HG03095 (cell line): ENCODE data around the gene PRKAR1B.

Experiments used
- ATAC-seq: cut with Tn5 transposase; IDR thresholded peaks from one replicate; pipeline ENCODE4 v1.9.1; 2021; ENCODE audit warnings: moderate library complexity; ENCODE audit not compliant: unreplicated experiment

Gene PRKAR1B

GRCh38 chr7:727104-727805 lies at the start of gene PRKAR1B:
PRKAR1B (minus strand) TSS chr7:727281; CDS start chr7:711505, 15,776 bp downstream.
- ATAC-seq, result peak; percentile 35

- ATAC-seq, result no peak
Observed at GRCh38 chr7:776381-776780, 49.3 kb upstream of the PRKAR1B start.

- no peak for ATAC-seq
Observed at GRCh38 chr7:774161-775109, 47.4 kb upstream of the PRKAR1B start.

GRCh38 chr7:773622-773915 lies 46.5 kb upstream of the PRKAR1B start:
- no peak for ATAC-seq

- no peak for ATAC-seq
Observed at GRCh38 chr7:772861-773621, 46.0 kb upstream of the PRKAR1B start.

GRCh38 chr7:772392-772791 lies 45.3 kb upstream of the PRKAR1B start:
- ATAC-seq, result no peak

- ATAC-seq, result no peak
Observed at GRCh38 chr7:772005-772294, 44.9 kb upstream of the PRKAR1B start.

GRCh38 chr7:771234-772004 lies 44.3 kb upstream of the PRKAR1B start:
- no peak for ATAC-seq

GRCh38 chr7:770741-771166 lies 43.7 kb upstream of the PRKAR1B start:
- no peak for ATAC-seq

GRCh38 chr7:770336-770735 lies 43.3 kb upstream of the PRKAR1B start:
- ATAC-seq, result no peak

- ATAC-seq, result no peak
Observed at GRCh38 chr7:768881-769504, 41.9 kb upstream of the PRKAR1B start.

- no peak for ATAC-seq
Observed at GRCh38 chr7:767941-768731, 41.1 kb upstream of the PRKAR1B start.

- no peak for ATAC-seq
Observed at GRCh38 chr7:767580-767940, 40.5 kb upstream of the PRKAR1B start.

GRCh38 chr7:765383-765782 lies 38.3 kb upstream of the PRKAR1B start:
- ATAC-seq, result no peak

- no peak for ATAC-seq
Observed at GRCh38 chr7:763762-764161, 36.7 kb upstream of the PRKAR1B start.

- ATAC-seq, result no peak
Observed at GRCh38 chr7:762885-763284, 35.8 kb upstream of the PRKAR1B start.

GRCh38 chr7:761631-762030 lies 34.5 kb upstream of the PRKAR1B start:
- ATAC-seq, result no peak

- ATAC-seq, result no peak
Observed at GRCh38 chr7:761101-761500, 34.0 kb upstream of the PRKAR1B start.

GRCh38 chr7:760006-760405 lies 32.9 kb upstream of the PRKAR1B start:
- ATAC-seq, result no peak

- no peak for ATAC-seq
Observed at GRCh38 chr7:759569-759968, 32.5 kb upstream of the PRKAR1B start.
